ENCODE results near the gene EHBP1L1. TPM values are rescaled to one million over a fixed set of nuclear protein-coding genes. Genes with fewer than 3 reads are reported as not detected.

Gene EHBP1L1
- total and polyA plus RNA-seq, 2 of the 13 experiments (the other 11 are each of a cell fraction or from before 2014, with no cell fraction given): 8.3 to 10.6 TPM

DNA sequence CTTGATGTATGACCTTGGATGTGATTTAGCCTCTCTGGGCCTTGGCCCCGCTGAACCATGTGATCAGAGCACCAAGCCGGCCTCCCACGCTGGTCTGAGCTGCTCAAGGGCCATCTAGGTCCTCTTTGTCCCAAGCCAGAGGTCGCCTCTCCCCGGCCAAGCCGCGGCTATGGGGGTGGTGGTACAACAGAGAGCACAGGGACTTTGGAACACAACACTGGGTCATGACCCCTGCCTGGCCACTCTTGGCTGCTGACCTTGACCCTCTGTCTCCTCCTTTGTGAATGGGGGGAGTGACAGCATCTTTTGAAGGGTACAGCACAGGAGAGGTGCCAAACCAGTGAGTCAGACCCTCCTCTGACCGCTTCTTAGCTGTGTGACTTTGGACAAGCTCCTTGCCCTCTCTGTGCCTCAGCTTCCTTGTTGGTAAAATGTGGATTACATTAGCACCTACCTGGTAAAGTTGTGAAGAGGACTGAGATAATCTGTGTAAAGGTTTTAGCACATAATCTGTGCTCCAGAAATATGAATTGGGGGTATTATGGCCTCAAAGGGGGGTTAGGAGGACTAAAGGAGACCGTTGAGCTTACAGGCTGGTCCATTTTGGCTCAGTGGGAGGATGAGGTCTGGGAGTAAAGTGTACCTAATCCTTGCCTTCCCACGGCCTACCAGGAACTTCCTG is 46.2 kb upstream of the EHBP1L1 start (continued):
- TF ChIP-seq, protein P1, sequence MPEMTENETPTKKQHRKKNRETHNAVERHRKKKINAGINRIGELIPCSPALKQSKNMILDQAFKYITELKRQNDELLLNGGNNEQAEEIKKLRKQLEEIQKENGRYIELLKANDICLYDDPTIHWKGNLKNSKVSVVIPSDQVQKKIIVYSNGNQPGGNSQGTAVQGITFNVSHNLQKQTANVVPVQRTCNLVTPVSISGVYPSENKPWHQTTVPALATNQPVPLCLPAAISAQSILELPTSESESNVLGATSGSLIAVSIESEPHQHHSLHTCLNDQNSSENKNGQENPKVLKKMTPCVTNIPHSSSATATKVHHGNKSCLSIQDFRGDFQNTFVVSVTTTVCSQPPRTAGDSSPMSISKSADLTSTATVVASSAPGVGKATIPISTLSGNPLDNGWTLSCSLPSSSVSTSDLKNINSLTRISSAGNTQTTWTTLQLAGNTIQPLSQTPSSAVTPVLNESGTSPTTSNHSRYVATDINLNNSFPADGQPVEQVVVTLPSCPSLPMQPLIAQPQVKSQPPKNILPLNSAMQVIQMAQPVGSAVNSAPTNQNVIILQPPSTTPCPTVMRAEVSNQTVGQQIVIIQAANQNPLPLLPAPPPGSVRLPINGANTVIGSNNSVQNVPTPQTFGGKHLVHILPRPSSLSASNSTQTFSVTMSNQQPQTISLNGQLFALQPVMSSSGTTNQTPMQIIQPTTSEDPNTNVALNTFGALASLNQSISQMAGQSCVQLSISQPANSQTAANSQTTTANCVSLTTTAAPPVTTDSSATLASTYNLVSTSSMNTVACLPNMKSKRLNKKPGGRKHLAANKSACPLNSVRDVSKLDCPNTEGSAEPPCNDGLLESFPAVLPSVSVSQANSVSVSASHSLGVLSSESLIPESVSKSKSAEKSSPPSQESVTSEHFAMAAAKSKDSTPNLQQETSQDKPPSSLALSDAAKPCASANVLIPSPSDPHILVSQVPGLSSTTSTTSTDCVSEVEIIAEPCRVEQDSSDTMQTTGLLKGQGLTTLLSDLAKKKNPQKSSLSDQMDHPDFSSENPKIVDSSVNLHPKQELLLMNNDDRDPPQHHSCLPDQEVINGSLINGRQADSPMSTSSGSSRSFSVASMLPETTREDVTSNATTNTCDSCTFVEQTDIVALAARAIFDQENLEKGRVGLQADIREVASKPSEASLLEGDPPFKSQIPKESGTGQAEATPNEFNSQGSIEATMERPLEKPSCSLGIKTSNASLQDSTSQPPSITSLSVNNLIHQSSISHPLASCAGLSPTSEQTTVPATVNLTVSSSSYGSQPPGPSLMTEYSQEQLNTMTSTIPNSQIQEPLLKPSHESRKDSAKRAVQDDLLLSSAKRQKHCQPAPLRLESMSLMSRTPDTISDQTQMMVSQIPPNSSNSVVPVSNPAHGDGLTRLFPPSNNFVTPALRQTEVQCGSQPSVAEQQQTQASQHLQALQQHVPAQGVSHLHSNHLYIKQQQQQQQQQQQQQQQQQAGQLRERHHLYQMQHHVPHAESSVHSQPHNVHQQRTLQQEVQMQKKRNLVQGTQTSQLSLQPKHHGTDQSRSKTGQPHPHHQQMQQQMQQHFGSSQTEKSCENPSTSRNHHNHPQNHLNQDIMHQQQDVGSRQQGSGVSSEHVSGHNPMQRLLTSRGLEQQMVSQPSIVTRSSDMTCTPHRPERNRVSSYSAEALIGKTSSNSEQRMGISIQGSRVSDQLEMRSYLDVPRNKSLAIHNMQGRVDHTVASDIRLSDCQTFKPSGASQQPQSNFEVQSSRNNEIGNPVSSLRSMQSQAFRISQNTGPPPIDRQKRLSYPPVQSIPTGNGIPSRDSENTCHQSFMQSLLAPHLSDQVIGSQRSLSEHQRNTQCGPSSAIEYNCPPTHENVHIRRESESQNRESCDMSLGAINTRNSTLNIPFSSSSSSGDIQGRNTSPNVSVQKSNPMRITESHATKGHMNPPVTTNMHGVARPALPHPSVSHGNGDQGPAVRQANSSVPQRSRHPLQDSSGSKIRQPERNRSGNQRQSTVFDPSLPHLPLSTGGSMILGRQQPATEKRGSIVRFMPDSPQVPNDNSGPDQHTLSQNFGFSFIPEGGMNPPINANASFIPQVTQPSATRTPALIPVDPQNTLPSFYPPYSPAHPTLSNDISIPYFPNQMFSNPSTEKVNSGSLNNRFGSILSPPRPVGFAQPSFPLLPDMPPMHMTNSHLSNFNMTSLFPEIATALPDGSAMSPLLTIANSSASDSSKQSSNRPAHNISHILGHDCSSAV (CRISPR knock-in tag; IDR thresholded peaks at IDR 0.05; ENCODE audit: borderline replicate concordance): no peak
- peak; percentile 68 for TF ChIP-seq HDAC2 (CRISPR knock-in tag; IDR thresholded peaks at IDR 0.05)
- TF ChIP-seq CBX1 (IDR thresholded peaks at IDR 0.05; ENCODE audit: low read depth): no peak
- TF ChIP-seq, protein P2, sequence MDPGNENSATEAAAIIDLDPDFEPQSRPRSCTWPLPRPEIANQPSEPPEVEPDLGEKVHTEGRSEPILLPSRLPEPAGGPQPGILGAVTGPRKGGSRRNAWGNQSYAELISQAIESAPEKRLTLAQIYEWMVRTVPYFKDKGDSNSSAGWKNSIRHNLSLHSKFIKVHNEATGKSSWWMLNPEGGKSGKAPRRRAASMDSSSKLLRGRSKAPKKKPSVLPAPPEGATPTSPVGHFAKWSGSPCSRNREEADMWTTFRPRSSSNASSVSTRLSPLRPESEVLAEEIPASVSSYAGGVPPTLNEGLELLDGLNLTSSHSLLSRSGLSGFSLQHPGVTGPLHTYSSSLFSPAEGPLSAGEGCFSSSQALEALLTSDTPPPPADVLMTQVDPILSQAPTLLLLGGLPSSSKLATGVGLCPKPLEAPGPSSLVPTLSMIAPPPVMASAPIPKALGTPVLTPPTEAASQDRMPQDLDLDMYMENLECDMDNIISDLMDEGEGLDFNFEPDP (CRISPR knock-in tag; conservative IDR thresholded peaks at IDR 0.05): no peak
- TF ChIP-seq MTA1 (CRISPR knock-in tag; IDR thresholded peaks at IDR 0.05; ENCODE audit: borderline replicate concordance): peak; percentile 82
- peak; percentile 94 for TF ChIP-seq RCOR2 (CRISPR knock-in tag; IDR thresholded peaks at IDR 0.05)
- TF ChIP-seq KAT7 (CRISPR knock-in tag; IDR thresholded peaks at IDR 0.05; ENCODE audit: borderline replicate concordance): no peak; the same call in 1 of the 2 replicates
- TF ChIP-seq SOX13 (IDR thresholded peaks at IDR 0.05): no peak
- TF ChIP-seq SOX13 (CRISPR knock-in tag; conservative IDR thresholded peaks at IDR 0.05 in 1 of 2, IDR thresholded peaks at IDR 0.05 in 1 of 2): peak in 1 of 2 experiments; percentile 67; a peak in 2 of 4 replicates
- TF ChIP-seq RORA (CRISPR knock-in tag; IDR thresholded peaks at IDR 0.05): no peak
- TF ChIP-seq, protein P3, sequence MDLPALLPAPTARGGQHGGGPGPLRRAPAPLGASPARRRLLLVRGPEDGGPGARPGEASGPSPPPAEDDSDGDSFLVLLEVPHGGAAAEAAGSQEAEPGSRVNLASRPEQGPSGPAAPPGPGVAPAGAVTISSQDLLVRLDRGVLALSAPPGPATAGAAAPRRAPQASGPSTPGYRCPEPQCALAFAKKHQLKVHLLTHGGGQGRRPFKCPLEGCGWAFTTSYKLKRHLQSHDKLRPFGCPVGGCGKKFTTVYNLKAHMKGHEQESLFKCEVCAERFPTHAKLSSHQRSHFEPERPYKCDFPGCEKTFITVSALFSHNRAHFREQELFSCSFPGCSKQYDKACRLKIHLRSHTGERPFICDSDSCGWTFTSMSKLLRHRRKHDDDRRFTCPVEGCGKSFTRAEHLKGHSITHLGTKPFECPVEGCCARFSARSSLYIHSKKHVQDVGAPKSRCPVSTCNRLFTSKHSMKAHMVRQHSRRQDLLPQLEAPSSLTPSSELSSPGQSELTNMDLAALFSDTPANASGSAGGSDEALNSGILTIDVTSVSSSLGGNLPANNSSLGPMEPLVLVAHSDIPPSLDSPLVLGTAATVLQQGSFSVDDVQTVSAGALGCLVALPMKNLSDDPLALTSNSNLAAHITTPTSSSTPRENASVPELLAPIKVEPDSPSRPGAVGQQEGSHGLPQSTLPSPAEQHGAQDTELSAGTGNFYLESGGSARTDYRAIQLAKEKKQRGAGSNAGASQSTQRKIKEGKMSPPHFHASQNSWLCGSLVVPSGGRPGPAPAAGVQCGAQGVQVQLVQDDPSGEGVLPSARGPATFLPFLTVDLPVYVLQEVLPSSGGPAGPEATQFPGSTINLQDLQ (CRISPR knock-in tag; IDR thresholded peaks at IDR 0.05): no peak
- TF ChIP-seq FOXC1 (CRISPR knock-in tag; IDR thresholded peaks at IDR 0.05; ENCODE audit: borderline replicate concordance): 0 out of 2 replicates have a peak, but pooled peaks have one; percentile 35
- TF ChIP-seq ZFYVE20 (CRISPR knock-in tag; IDR thresholded peaks at IDR 0.05; ENCODE audit: borderline replicate concordance, low read depth): no peak
- 0 out of 2 replicates have a peak, but pooled peaks have one; percentile 32 for TF ChIP-seq ZFX (CRISPR knock-in tag; IDR thresholded peaks at IDR 0.05; ENCODE audit: low read depth)
- peak; percentile 77; the same call in 1 of the 2 replicates for TF ChIP-seq SALL1 (CRISPR knock-in tag; IDR thresholded peaks at IDR 0.05)
- TF ChIP-seq RXRB (CRISPR knock-in tag; IDR thresholded peaks at IDR 0.05; ENCODE audit: borderline replicate concordance): peak; percentile 91

Data from HepG2 (cell line).